DND-41 (cell line): ENCODE results near the gene ATG5.
"Not testable (repeated sequence)": the region's sequence is repeated elsewhere in the genome, so short reads cannot be mapped to it uniquely, and the experiment has no call there.

Experiments
- EZH2 ChIP-seq: IDR thresholded peaks from 3 replicates; pipeline ENCODE4 v1.6.1; 2012; ENCODE audit warnings: borderline replicate concordance, low read depth, mild to moderate bottlenecking, moderate library complexity, low read length, inconsistent platforms; ENCODE audit not compliant: severe bottlenecking
- TF ChIP-seq, protein P1 (sequence below): IDR thresholded peaks from 2 replicates; pipeline ENCODE4 v1.5.1; 2012; ENCODE audit warnings: borderline replicate concordance, low read length, moderate library complexity, mild to moderate bottlenecking; ENCODE audit not compliant: poor library complexity, severe bottlenecking; ENCODE audit errors: extremely low read depth

DNA sequence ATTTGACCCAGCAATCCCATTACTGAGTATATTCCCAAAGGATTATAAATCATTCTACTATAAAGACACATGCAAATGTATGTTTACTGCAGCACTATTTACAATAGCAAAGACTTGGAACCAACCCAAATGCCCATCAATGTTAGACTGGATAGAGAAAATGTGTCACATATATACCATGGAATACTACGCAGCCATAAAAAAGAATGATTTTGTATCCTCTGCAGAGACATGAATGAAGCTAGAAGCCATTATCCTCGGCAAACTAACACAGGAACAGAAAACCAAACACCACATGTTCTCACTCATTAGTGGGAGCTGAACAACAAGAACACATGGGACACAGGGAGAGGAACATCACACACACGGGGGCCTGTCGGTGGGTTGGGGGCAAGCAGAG lies 57.1 kb downstream of the ATG5 start:
- TF ChIP-seq, protein P1, sequence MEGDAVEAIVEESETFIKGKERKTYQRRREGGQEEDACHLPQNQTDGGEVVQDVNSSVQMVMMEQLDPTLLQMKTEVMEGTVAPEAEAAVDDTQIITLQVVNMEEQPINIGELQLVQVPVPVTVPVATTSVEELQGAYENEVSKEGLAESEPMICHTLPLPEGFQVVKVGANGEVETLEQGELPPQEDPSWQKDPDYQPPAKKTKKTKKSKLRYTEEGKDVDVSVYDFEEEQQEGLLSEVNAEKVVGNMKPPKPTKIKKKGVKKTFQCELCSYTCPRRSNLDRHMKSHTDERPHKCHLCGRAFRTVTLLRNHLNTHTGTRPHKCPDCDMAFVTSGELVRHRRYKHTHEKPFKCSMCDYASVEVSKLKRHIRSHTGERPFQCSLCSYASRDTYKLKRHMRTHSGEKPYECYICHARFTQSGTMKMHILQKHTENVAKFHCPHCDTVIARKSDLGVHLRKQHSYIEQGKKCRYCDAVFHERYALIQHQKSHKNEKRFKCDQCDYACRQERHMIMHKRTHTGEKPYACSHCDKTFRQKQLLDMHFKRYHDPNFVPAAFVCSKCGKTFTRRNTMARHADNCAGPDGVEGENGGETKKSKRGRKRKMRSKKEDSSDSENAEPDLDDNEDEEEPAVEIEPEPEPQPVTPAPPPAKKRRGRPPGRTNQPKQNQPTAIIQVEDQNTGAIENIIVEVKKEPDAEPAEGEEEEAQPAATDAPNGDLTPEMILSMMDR = not testable (repeated sequence)
- not testable (repeated sequence) for TF ChIP-seq EZH2
